Chondrocyte (in vitro differentiated cells): ENCODE measurements around the gene PPT2. TPM values are rescaled to one million over a fixed set of nuclear protein-coding genes. Genes with fewer than 3 reads are reported as not detected.

Experiments
- DNase-seq: peaks from one replicate; pipeline ENCODE4 v3.0.0; 2021; ENCODE audit warnings: mixed read lengths, low spot score
- H3K27ac Mint-ChIP-seq: one replicate; pipeline ENCODE4 v1.8.0; 2021; ENCODE audit warnings: mild to moderate bottlenecking, moderate library complexity, mixed read lengths; ENCODE audit not compliant: unreplicated experiment
- H3K27me3 Mint-ChIP-seq: 2 replicates; pipeline ENCODE4 v1.8.0; 2021; ENCODE audit warnings: low read depth, mixed read lengths
- H3K36me3 Mint-ChIP-seq: 2 replicates; pipeline ENCODE4 v1.8.0; 2021; ENCODE audit warnings: low read depth, mixed read lengths
- H3K4me1 Mint-ChIP-seq: 2 replicates; pipeline ENCODE4 v1.8.0; 2021; ENCODE audit warnings: low read depth, mild to moderate bottlenecking, mixed read lengths
- H3K4me3 Mint-ChIP-seq: one replicate; pipeline ENCODE4 v1.8.0; 2021; ENCODE audit warnings: mild to moderate bottlenecking, moderate library complexity, mixed read lengths; ENCODE audit not compliant: unreplicated experiment
- H3K9me3 Mint-ChIP-seq: 2 replicates; pipeline ENCODE4 v1.8.0; 2021; ENCODE audit warnings: low read depth, mixed read lengths
- CTCF ChIP-seq: fragments of 200-600 bp; sonication (generic); IDR thresholded peaks from 2 replicates; pipeline ENCODE4 v1.5.0; 2021; ENCODE audit warnings: antibody characterized with exemption, mild to moderate bottlenecking, moderate library complexity
- total RNA-seq: library from RNA; stranded (reverse); gene quantifications from 3 replicates; pipeline ENCODE4 v1.2.1, GENCODE V29; 2021

Gene PPT2
- total RNA-seq, 1 donor from 2014 or later: 35.8 TPM

DNA sequence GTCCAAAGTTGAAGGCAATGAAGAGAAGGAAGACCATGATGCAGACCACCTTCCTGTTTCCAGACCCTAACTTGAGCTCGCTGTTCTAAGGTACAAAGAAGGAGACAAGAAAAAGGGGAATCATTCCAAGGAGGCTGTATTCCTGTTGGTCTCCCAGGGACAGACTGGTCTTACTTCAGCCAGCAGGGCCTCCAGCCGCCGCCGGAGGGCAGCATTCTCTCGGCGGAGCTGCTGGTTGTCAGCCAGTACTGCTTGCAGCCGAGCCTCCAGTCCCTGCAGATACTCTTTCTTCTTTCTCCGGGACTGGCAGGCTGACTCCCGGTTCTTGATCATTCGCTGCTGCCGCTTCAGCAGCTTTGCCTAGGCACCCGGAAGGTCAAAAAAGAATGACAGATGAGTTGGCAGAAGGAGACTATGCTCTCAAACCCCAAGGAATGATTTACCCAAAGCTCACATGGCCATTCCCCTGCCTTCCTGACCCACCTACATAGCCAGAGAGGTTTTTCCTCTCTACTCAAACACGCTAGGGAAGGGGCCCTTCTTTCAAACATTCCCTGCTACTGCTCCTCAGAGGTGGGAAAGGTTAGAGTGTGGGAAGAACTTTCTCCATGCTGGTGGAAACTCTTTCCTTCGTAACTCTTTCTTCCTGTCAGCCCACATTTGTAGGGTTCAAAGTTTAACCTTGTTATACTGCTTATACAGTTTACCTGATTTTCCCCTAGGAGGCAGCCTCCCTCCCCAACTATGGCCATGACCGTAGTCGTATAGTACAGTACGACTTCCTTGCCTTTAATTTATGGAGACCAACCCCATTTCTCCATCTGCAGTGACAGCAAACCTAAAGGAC lies 34.9 kb upstream of the PPT2 start:
- no peaks in the 10 kb centered on the region for H3K27me3 Mint-ChIP-seq
- TF ChIP-seq CTCF: peak; percentile 91

GRCh38 chr6:32120573-32121059 lies 33.3 kb upstream of the PPT2 start:
- no peaks in the 10 kb centered on the region for H3K27me3 Mint-ChIP-seq
- H3K4me1 Mint-ChIP-seq: peaks cover 13% of the 10 kb centered on the region
- no peak for DNase-seq
- H3K36me3 Mint-ChIP-seq: peaks cover 30% of the 10 kb centered on the region
- H3K27ac Mint-ChIP-seq: no peak overlapping the region
- no peak for TF ChIP-seq CTCF
- H3K9me3 Mint-ChIP-seq: no peaks in the 10 kb centered on the region
- no peak overlapping the region for H3K4me3 Mint-ChIP-seq

More for the DNA sequence above, 34.9 kb upstream of the PPT2 start:
- Mint-ChIP-seq H3K27ac (peak overlapping the region; percentile 83), H3K4me1 (peaks cover 23% of the 10 kb centered on the region), H3K36me3 (peaks cover 24% of the 10 kb centered on the region), H3K4me3 (no peak overlapping the region), H3K9me3 (no peaks in the 10 kb centered on the region)
- no peak for DNase-seq

DNA sequence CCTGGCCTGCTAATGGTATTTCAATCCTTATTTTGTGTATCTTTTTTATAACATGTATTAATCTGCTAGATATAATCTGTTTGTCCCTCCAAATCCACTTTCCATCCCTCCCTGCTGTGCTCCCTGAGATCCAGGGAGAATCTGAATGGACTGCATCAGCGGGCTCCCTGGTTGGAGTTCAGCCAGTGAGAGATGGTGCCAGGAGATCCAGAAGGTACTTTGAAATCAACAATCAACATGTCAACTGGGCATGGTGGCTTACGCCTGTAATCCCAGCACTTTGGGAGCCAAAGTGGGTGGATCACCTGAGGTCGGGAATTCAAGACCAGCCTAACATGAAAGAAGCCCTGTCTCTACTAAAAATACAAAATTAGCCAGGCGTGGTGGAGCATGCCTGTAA lies 30.3 kb upstream of the PPT2 start:
- no peak for DNase-seq
- no peak for TF ChIP-seq CTCF
- H3K9me3 Mint-ChIP-seq: no peaks in the 10 kb centered on the region
- H3K27ac Mint-ChIP-seq: no peak overlapping the region
- H3K36me3 Mint-ChIP-seq: peaks cover 23% of the 10 kb centered on the region
- no peak overlapping the region for H3K4me3 Mint-ChIP-seq
- H3K27me3 Mint-ChIP-seq: no peaks in the 10 kb centered on the region
- peaks cover 30% of the 10 kb centered on the region for H3K4me1 Mint-ChIP-seq

- no peaks in the 10 kb centered on the region for H3K9me3 Mint-ChIP-seq
- H3K27me3 Mint-ChIP-seq: no peaks in the 10 kb centered on the region
- H3K4me3 Mint-ChIP-seq: peak overlapping the region; percentile 99
- H3K4me1 Mint-ChIP-seq: peaks cover 34% of the 10 kb centered on the region
- no peak for DNase-seq
- peaks cover 13% of the 10 kb centered on the region for H3K36me3 Mint-ChIP-seq
- H3K27ac Mint-ChIP-seq: peak overlapping the region; percentile 99
- no peak for TF ChIP-seq CTCF
Observed at GRCh38 chr6:32126880-32127279, 27.1 kb upstream of the PPT2 start.

- DNase-seq: no peak
- Mint-ChIP-seq H3K9me3 (no peaks in the 10 kb centered on the region), H3K27ac (peak overlapping the region; percentile 99), H3K4me3 (peak overlapping the region; percentile 99), H3K27me3 (no peaks in the 10 kb centered on the region), H3K4me1 (peaks cover 34% of the 10 kb centered on the region), H3K36me3 (peaks cover 10% of the 10 kb centered on the region)
- TF ChIP-seq CTCF: no peak
Observed at GRCh38 chr6:32127409-32127716, 26.6 kb upstream of the PPT2 start.
